GM13976 (cell line): ENCODE measurements around the gene GPR55.

Experiments used
- DNase-seq: peaks from one replicate; pipeline ENCODE4 v3.0.0; 2012; ENCODE audit warnings: low spot score
- in situ Hi-C: fragments of 300-500 bp; cut with MboI; formaldehyde crosslinking; loops from one replicate; pipeline ENCODE4 v1.12.0; 2022; ENCODE audit warnings: low sequenced_read_pairs, mixed read lengths, inconsistent platforms; ENCODE audit not compliant: unreplicated experiment
- TF ChIP-seq, protein P1 (sequence below): IDR thresholded peaks from 2 replicates; pipeline ENCODE4 v1.5.1; 2012; ENCODE audit warnings: borderline replicate concordance, mild to moderate bottlenecking; ENCODE audit not compliant: insufficient read depth; ENCODE audit errors: extremely low read depth, missing control alignments, control extremely low read depth

The GPR55 gene

DNA sequence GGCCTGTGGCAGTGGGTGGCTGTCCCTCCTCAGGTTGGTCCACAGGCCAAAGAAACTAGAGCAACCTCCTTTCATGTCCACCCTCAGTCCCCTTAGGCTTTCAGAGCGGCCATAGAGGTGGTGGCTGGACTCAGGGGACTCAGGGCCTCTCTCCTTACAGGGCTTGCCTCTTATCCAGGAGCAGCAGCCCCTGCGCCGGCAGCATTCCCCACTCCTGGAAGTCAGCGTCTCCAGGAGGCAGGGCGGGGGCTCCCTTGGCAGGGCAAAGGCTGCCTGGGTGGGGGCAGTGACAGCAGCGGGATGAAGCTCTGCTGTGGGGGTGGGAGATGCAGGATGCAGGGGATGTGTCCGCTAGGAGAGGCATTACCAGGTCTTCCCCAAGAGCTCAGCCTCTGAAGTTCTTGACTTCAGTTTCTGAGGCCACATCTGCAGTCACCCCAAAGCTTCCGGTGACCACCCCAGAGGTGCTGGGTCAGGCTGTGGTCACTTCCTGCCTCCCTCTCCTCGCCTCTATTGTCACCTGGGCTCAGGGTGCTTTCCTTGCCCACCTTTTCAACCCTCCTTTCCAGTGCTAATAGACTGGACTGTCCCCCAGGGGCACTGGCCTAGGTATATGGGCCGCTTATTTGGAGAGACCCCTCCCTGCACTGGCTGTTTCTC, 8.6 kb upstream of the GPR55 start:
- in situ Hi-C loops, result no loop called here
- TF ChIP-seq, protein P1, sequence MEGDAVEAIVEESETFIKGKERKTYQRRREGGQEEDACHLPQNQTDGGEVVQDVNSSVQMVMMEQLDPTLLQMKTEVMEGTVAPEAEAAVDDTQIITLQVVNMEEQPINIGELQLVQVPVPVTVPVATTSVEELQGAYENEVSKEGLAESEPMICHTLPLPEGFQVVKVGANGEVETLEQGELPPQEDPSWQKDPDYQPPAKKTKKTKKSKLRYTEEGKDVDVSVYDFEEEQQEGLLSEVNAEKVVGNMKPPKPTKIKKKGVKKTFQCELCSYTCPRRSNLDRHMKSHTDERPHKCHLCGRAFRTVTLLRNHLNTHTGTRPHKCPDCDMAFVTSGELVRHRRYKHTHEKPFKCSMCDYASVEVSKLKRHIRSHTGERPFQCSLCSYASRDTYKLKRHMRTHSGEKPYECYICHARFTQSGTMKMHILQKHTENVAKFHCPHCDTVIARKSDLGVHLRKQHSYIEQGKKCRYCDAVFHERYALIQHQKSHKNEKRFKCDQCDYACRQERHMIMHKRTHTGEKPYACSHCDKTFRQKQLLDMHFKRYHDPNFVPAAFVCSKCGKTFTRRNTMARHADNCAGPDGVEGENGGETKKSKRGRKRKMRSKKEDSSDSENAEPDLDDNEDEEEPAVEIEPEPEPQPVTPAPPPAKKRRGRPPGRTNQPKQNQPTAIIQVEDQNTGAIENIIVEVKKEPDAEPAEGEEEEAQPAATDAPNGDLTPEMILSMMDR, result no peak
- no peak for DNase-seq

DNA sequence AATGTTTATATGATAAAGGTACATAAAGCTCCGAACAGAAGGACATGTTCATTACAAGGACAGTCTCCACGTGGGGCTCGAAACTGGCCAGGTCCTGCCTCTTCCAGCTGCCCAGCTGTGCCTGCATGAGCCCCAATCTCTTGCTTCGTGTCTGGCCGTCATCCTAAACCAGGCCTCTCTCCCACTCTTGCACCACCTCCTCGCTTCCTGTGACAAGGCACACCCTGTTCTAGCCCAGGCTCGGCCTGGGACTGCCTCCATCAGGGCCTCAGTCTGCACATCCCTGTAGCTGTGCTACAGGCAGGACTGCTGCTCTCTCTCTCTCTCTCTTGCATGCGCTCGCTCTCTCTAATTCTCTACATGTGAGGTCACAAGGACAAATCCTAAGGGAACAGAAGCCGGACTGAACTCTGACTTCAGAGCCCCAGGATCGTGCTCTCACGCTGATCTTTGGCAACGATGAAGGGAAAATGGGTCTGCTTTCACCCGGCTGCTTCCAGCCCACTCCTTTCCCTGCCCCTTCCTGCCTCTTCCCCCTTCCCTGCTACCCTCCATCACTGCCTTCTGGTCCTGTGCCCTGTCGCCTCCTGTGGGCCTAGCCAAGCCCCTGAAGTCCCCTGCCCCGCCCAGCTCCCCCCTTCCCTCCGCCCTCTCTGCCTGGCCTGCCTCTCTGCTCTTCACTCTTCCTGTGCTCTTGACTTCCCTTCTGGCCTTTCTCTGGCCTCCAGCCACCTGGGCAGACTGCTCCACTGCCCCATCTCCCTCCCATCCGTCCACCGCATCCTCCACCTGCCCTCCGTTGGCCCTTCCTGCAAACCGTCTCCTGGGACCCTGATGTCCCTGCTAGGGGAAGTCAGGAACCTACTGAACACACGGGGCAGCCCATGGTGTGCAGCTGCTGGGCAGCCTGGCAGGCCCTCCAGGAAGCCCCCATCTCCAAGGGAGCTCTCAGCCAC, 7.8 kb upstream of the GPR55 start:
- TF ChIP-seq, protein P1, result no peak
- DNase-seq, result no peak
- in situ Hi-C loops, result no loop called here

DNA sequence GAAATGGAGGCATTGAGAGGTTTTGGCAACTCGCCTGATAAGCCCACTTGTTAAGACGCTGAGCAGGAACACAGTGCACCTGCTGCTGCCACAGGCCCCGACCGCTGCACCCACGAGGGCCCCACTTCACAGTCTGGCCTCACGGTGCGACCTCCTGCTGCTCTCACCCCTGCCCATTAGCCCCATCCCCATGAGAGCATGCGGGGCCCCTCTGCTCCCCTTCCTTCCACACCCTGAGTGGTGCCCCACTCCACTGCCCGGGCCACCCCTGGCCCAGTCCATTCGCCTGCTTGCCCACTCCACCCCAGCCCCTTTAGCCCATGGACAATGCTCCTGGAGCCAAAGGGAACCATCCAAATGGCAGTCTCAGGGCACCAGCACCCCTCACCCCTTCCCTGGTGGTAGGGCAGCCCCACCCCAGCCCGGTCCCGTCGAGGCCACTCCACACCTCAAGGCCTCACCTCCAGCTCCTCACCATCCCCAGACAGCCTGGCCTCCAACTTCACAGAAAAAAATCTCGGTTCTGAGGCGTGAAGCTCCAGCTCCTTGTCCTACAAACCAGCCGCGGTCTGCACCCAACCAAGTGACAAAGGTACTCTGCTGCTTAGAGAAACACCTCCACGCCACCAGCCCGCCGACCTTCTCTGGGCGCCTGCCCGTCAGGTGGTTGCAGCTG, 6.7 kb upstream of the GPR55 start:
- DNase-seq, result no peak
- in situ Hi-C loops, result no loop called here

GRCh38 chr2:230930928-230931555, 6.0 kb upstream of the GPR55 start:
- TF ChIP-seq, protein P1, result no peak
- in situ Hi-C loops, result no loop called here
- DNase-seq, result no peak

More for the DNA sequence above, 6.7 kb upstream of the GPR55 start:
- TF ChIP-seq, protein P1, result no peak

DNA sequence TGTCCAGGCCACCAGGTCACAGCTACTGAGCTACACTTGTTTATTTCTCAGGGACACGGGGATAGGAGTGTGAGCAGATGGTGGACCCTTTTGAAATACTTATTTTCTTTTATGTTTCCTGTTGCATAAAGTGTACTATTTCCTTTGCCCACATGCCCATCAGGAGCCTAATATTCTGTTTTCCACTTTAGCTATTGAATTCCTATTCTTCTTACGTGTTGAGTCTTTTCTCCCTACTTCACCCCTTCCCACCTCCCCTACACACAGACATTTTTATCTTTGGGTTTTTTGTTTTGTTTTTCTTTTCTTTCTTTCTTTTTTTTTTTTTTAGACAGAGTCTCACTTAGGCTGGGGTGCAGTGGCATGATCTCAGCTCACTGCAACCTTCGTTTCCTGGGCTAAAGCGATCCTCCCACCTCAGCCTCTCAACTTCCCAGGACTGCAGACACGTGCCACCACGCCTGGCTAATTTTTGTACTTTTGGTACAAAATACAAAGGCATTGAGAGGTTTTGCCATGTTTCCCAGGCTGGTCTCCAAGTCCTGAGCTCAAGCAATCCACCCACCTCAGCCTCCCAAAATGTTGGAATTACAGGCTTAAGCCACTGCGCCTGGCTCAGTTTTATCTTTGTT, 5.2 kb upstream of the GPR55 start:
- no peak for DNase-seq
- TF ChIP-seq, protein P1, result no peak

More for the DNA sequence above, 5.2 kb upstream of the GPR55 start:
- in situ Hi-C loops, result no loop called here
